ENCODE results near the gene AIP. TPM values are rescaled to one million over a fixed set of nuclear protein-coding genes. Genes with fewer than 3 reads are reported as not detected.

AIP gene
- polyA plus RNA-seq, 12 donors: 33.7 to 50.2 (median 41.7) TPM; not detected in 1

DNA sequence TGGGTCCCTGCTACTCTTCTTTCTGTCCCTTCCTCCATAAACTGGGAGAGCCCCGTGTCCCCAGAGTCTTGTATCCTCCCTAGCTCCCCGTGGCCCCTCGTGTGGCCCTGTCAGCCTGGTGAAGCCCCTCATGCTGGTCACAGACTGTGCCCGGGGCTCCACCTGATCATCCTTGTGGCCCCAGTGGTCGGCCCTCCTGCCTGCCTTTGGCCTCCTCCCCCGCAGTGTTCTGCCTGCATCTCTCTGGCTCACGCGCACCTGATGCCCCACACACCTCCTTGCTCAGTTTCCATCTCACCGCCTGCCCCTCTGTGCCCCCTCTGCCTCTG lies 41.6 kb downstream of the AIP start:
- DNase-seq: no peak

DNA sequence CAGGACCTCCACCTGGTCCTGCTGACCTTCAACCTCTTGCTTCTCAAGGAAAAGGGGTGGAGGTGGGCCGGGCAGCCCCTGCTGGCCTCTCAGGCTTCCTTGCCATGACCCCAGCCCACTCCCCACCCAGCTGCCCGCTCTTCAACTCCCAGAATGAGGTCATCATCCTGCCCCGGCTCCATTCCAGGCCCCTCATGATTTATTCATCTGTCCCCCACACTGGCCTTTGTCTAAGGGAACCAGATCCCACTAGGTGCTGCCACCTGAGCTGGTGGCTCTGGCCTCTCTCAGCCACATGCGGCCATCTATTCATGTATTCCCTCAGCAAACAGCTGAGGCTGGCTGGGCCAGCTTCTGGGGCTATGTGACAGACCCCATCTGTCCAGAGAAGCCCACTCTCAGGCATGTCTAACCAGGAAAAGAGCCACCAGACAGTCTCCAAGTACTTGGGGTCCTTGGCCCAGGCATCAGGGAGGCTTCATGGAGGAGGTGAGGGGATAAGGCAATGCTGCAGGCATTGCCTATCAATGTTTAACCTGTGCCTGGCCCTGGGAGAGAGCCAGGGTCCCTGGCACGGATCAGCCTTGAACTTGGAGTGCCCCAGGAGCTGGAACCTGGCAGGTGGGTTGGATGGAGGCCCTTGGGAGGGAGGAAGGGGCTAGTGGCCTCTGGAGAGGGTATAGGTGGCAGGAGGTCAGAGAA lies 42.6 kb downstream of the AIP start:
- no peak for DNase-seq

DNA sequence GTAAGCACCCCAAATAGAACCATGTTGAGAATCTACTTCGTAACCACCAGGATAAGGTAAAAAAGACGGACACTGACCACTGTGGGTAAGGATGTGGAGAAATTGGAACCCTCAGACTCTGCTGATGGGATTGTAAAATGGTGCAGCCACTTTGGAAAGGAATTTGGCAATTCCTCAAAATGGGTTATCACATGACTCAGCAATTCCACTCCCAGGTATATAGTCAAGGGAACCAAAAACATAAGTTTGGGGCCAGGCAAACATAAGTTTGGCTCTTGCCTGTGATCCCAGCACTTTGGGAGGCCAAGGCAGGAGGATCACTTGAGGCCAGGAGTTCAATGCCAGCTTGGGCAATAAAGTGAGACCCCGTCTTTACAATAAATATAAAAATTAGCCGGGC lies 45.5 kb downstream of the AIP start:
- no peak for DNase-seq

DNA sequence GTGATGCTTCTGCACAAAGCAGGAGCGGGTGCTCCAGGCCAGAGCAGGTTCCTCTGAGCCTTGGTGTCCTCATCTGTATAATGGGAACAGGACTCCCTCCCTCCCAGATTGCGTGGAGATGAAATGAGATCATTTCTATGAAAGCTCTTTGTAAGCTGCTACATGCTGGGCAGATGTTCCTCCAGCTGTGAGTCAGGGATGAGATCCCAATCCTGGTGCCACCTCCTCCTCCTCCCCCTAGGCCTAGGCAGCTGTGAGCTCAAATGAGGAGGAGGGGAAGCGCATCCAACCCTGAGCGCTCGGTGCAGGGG lies 47.4 kb downstream of the AIP start:
- no peak for DNase-seq

DNA sequence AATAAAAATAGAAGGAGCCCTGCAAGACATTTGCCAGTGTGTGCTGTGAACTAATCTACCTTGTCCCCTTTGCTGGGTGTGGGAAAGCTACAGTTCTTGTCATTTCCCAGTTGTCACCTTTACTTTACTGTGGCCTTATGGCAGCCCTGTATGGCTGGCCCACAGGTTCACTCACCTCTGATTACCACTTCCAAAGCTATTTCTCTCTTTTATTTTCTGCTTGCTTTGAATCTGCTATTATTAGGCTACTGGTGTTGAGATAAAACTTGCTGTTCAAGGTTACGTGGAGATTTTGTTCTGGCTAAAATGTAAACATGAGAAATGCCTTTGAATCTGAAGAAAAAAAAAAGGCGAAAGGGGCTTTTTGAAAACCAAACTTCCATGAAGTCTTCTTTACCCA lies 50.1 kb downstream of the AIP start:
- no peak for DNase-seq

DNA sequence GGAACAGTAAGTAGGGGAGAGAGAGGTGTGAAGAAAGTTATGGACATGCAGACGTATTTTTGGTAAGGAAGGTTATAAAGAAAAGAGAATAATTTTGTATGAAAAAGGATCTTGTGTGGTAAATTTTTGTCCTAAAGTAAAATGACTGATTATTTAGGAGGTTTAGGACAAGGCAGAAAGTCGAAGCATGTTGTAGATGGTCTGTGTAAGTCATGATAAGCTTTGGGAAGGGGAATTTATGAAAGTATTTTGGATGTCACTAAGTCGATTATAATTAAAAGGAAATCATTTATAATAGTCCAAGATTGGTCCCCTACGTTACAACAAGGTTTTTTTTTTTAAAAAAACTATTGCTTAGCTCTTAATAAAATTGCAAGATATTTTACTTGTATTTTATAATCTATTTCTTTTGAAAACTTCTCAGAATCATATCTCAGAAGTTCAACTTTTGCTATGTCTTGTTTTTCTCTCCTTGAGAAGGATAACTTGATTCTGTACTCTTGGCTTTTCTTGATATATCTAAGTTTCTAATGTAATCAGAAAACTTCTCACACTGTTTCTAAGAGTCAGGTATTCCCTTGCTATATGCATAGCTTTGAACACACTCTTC lies 51.3 kb downstream of the AIP start:
- no peak for DNase-seq

DNA sequence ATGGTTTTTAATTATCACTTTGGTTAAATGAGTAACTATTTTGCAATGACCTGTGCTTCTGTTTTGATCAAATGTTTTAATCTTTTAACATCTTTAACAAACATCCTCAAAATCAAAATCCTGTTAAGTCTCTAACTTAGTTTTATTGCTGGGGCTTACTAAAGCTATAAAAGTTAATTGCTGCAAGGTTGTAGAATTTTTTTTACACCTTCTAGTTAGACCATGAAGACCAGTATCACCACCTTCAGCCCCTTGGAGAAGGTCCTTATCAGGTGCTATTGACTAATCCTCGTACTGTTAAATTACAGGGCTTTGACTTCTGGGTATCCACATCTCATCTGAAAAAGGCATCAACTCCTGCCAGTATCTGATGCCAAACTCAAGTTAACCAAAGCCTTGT lies 52.7 kb downstream of the AIP start:
- no peak for DNase-seq

DNA sequence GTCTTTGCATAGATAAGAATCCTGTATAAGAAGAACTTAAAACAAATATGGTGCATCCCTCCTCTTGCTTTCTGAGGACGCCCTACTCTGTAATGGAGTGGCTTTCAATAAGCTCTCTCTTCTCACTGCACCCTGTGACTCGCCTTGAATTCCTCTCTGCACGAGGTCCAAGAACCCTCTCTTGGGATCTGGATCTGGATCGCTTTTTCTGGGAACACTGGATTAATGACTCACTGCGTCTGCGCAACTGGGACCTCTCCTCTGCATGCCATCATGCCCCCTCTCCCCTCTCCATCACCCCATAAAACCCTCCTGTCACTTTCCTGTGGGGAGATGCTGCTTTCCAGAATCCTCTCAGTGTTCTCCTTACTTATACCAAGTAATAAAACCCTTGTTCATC lies 55.5 kb downstream of the AIP start:
- no peak for DNase-seq

DNA sequence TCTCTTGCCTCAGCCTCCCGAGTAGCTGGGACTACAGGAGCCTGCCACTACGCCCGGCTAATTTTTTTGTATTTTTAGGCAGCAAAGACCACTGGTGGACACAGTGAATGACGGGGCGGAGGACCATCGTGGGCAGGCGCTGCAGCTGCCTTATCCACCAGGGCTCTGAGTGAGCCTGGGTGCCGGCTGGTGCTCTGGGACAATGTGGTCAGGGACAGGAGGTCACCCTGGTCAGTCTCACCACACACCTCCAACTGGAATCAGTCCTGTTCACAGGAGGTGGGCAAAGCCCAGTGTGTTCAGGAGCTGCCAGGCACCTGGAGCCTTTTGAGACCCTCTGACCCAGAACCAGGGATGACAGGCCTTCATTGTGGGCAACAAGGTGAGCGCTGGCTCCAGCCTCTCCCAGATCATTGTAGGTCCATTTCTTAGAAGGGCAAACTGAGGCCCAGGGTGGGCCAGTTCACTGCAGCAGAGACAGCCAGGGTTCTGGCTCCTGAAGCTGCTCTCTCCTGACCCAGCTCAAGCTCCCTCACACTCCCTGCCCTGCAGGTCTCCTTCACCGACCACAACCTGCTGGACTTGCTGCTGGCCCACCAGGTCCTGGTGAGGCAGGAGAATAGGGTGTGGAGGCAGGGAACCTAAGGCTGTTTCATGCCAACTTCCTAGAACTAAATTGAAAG lies 56.1 kb downstream of the AIP start:
- no peak for DNase-seq

DNA sequence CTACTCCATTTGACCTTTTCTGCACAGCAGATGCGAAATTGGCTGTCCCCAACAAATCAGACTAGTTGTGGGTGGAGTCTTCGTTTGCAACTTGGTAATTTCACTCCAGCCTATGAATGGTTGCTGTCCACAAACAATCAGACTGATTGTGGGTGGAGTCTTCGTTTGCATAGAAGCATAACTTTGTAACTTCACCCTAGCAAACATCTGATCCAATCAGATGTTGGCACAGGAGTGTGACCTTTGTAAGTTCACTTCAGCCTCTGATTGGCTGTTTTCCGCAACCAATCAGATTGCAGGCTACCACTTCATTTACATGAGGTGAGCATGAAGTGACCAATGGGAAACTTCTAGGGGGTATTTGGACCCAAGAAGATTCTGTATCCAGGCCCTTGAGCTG lies 56.7 kb downstream of the AIP start:
- DNase-seq: no peak

Other genes starting within 250 kb of the AIP start
- gene GRK2, start 216.6 kb upstream of the AIP start, polyA plus RNA-seq (ENCODE audit: insufficient read length in 12 of 12): 10 to 100 TPM in 11 of 12 donors, not detected in 1; 40.2 to 56.4 (median 48.0) TPM
- 10 to 100 TPM in 11 of 12 donors, not detected in 1; 18.8 to 47.7 (median 24.5) TPM for gene ANKRD13D, start 193.7 kb upstream of the AIP start, polyA plus RNA-seq (ENCODE audit: insufficient read length in 12 of 12)
- gene SSH3, start 179.5 kb upstream of the AIP start, polyA plus RNA-seq (ENCODE audit: insufficient read length in 12 of 12): 10 to 100 TPM in 11 of 12 donors, not detected in 1; 11.8 to 24.5 (median 15.3) TPM
- gene POLD4, start 129.5 kb upstream of the AIP start, polyA plus RNA-seq (ENCODE audit: insufficient read length in 12 of 12): 10 to 100 TPM in 11 of 12 donors, not detected in 1; 19.0 to 36.9 (median 25.9) TPM
- gene CLCF1, start 109.4 kb upstream of the AIP start, polyA plus RNA-seq (ENCODE audit: insufficient read length in 12 of 12): 1 to 10 TPM in 11 of 12 donors, not detected in 1; 2.2 to 8.6 (median 3.2) TPM
- gene RAD9A, start 91.0 kb upstream of the AIP start, polyA plus RNA-seq (ENCODE audit: insufficient read length in 12 of 12): 10 to 100 TPM in 3 of 12 donors, 1 to 10 TPM in 8, not detected in 1; 6.6 to 34.1 (median 8.0) TPM
- gene PPP1CA, start 81.2 kb upstream of the AIP start, polyA plus RNA-seq (ENCODE audit: insufficient read length in 12 of 12): 100 to 1,000 TPM in 8 of 12 donors, 10 to 100 TPM in 3, not detected in 1; 92.1 to 180 (median 109) TPM
- gene TBC1D10C, start 78.9 kb upstream of the AIP start, polyA plus RNA-seq (ENCODE audit: insufficient read length in 12 of 12): 1 to 10 TPM in 11 of 12 donors, not detected in 1; 2.1 to 9.2 (median 4.4) TPM
- 10 to 100 TPM in 11 of 12 donors, not detected in 1; 23.9 to 76.7 (median 53.6) TPM for gene CARNS1, start 67.3 kb upstream of the AIP start, polyA plus RNA-seq (ENCODE audit: insufficient read length in 12 of 12)
- 10 to 100 TPM in 11 of 12 donors, not detected in 1; 29.4 to 60.0 (median 32.1) TPM for gene RPS6KB2, start 54.5 kb upstream of the AIP start, polyA plus RNA-seq (ENCODE audit: insufficient read length in 12 of 12)
- 1 to 10 TPM in 4 of 12 donors, under 1 TPM in 6, not detected in 2; 0.50 to 7.2 (median 0.84) TPM for gene PTPRCAP, start 45.3 kb upstream of the AIP start, polyA plus RNA-seq (ENCODE audit: insufficient read length in 12 of 12)
- 10 to 100 TPM in 11 of 12 donors, not detected in 1; 20.0 to 56.3 (median 24.2) TPM for gene CORO1B, start 39.5 kb upstream of the AIP start, polyA plus RNA-seq (ENCODE audit: insufficient read length in 12 of 12)
- not detected for gene GPR152, start 30.3 kb upstream of the AIP start, polyA plus RNA-seq (ENCODE audit: insufficient read length in 12 of 12)
- gene CABP4, start 27.7 kb upstream of the AIP start, polyA plus RNA-seq (ENCODE audit: insufficient read length in 12 of 12): 1 to 10 TPM in 5 of 12 donors, under 1 TPM in 5, not detected in 2; 0.41 to 1.7 (median 1.0) TPM
- 10 to 100 TPM in 11 of 12 donors, not detected in 1; 35.2 to 73.5 (median 46.2) TPM for gene TMEM134, start 13.8 kb upstream of the AIP start, polyA plus RNA-seq (ENCODE audit: insufficient read length in 12 of 12)
- 10 to 100 TPM in 2 of 12 donors, 1 to 10 TPM in 9, not detected in 1; 4.7 to 52.6 (median 6.4) TPM for gene PITPNM1, start 22.3 kb downstream of the AIP start, polyA plus RNA-seq (ENCODE audit: insufficient read length in 12 of 12)
- 10 to 100 TPM in 11 of 12 donors, not detected in 1; 12.7 to 27.8 (median 16.3) TPM for gene CDK2AP2, start 25.1 kb downstream of the AIP start, polyA plus RNA-seq (ENCODE audit: insufficient read length in 12 of 12)
- not detected for gene CABP2, start 40.4 kb downstream of the AIP start, polyA plus RNA-seq (ENCODE audit: insufficient read length in 12 of 12)
- 100 to 1,000 TPM in 11 of 12 donors, not detected in 1; 195 to 377 (median 251) TPM for gene GSTP1, start 100.8 kb downstream of the AIP start, polyA plus RNA-seq (ENCODE audit: insufficient read length in 12 of 12)
- 100 to 1,000 TPM in 10 of 12 donors, 10 to 100 TPM in 1, not detected in 1; 99.7 to 247 (median 131) TPM for gene NDUFV1, start 123.9 kb downstream of the AIP start, polyA plus RNA-seq (ENCODE audit: insufficient read length in 12 of 12)
- 1 to 10 TPM in 10 of 12 donors, not detected in 2; 1.9 to 4.0 (median 3.2) TPM for gene NUDT8, start 146.9 kb downstream of the AIP start, polyA plus RNA-seq (ENCODE audit: insufficient read length in 12 of 12)
- gene TBX10, start 156.7 kb downstream of the AIP start, polyA plus RNA-seq (ENCODE audit: insufficient read length in 12 of 12): not detected
- under 1 TPM in 10 of 12 donors, not detected in 2; 0.13 to 0.72 (median 0.21) TPM for gene ACY3, start 167.7 kb downstream of the AIP start, polyA plus RNA-seq (ENCODE audit: insufficient read length in 12 of 12)
- gene ALDH3B2, start 191.6 kb downstream of the AIP start, polyA plus RNA-seq (ENCODE audit: insufficient read length in 12 of 12): 10 to 100 TPM in 2 of 12 donors, 1 to 10 TPM in 1, under 1 TPM in 1, not detected in 8; 0.25 to 36.7 (median 8.2) TPM

All from muscle of arm (tissue), 12 donors.